M059J (cell line): ENCODE measurements around the gene NEU1. TPM values are rescaled to one million over a fixed set of nuclear protein-coding genes. Genes with fewer than 3 reads are reported as not detected.
"Not testable (repeated sequence)": the region's sequence is repeated elsewhere in the genome, so short reads cannot be mapped to it uniquely, and the experiment has no call there.

Source experiments
- DNase-seq: peaks from one replicate; pipeline ENCODE4 v3.0.0-alpha.2; 2012; ENCODE audit warnings: low read depth
- total RNA-seq: library from RNA; depleted of rRNA; stranded (reverse); fragments of >200 nt; shearing (Covaris generic); gene quantifications from 2 replicates; pipeline ENCODE4 v1.2.3, GENCODE V29; 2014

The NEU1 gene
- total RNA-seq, 1 experiment from 2014 or later, result 218 TPM

- DNase-seq, result no peak
Observed at GRCh38 chr6:31874084-31874670, 11.6 kb upstream of the NEU1 start.

DNA sequence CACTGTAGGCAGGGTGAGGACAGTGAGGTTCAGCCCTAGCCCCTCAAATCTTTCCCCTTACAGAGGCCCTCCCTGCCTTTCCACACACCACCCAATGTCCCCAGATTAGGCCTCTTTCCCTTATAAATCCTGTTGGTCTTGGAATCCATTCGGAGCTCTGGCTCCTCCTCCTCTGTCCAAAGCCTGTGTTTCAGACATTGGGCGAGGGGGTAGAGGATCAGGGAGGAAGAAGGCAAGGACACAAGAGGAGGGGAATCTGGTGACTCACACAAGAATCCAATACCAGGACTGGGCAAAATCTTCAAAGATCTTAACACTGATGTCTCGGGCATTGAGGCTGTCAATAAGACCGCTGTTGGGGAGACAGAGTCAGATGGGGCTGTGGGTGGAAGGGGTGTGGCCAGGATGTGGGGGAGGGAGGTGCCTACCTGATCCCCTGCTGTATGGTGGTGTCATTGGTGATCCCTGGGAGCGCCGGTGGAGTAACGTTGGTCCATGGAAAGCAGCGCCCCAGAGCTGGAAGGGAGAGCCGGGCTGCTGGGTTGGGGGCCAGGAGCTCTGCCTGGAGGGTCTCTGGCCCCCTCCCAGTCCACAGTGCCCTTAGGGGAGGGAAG is 8.5 kb upstream of the NEU1 start:
- peak; percentile 53 for DNase-seq

DNA sequence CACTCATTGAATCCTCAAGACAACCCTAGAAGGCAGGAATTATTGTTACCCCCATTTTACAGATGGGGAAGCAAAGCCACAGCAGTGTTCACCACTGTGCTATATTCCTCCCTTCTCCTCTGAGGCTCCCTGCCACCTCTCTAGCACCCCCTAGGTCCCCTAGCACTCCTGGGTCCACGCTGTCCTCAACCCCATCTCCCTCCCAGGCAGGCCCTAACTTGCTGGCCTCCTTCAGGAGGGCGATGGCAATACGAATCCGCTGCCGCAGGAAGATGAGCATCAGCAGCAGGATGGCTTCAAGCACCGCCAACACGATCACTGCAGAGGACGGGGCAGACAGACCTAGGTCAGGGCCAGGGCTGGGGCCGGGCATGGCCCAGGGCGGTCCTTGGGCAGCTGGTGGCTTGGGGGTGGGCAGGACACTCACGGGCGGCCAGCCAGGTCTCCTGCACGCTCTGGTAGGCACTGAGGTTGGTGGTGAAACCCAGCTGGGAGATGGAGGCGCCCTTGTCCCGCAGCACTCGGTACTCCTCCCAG is 7.8 kb upstream of the NEU1 start:
- no peak for DNase-seq

GRCh38 chr6:31869343-31869742 is 6.7 kb upstream of the NEU1 start:
- DNase-seq, result no peak

GRCh38 chr6:31868658-31868971 is 6.0 kb upstream of the NEU1 start:
- DNase-seq, result not testable (repeated sequence)

- DNase-seq, result no peak
Observed at GRCh38 chr6:31865205-31866118, 2.8 kb upstream of the NEU1 start.

- DNase-seq, result no peak
Observed at GRCh38 chr6:31864818-31865204, 2.2 kb upstream of the NEU1 start.

GRCh38 chr6:31864123-31864562 is 1.5 kb upstream of the NEU1 start:
- DNase-seq, result not testable (repeated sequence)

GRCh38 chr6:31861919-31862343 is 690 bp downstream of the NEU1 start:
- no peak for DNase-seq

DNA sequence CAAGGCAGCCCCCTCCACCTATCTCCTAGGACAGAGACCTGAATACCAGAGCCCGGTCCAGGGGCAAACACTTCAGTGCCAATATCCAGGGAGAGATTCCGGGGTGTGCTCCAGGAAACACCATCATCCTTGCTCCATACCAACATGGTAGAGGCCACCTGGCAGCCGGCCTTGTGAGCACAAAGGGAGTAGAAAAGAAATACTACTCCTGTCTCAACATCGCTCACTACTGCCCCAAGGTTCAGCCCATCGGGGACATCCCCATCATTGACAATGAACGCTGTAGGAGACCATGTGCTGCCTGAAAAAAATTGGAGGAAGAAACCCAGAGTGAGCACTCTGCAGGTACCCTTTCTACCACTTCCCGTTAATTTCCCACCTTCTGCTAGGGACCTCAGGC is 1.5 kb downstream of the NEU1 start:
- DNase-seq, result no peak

DNA sequence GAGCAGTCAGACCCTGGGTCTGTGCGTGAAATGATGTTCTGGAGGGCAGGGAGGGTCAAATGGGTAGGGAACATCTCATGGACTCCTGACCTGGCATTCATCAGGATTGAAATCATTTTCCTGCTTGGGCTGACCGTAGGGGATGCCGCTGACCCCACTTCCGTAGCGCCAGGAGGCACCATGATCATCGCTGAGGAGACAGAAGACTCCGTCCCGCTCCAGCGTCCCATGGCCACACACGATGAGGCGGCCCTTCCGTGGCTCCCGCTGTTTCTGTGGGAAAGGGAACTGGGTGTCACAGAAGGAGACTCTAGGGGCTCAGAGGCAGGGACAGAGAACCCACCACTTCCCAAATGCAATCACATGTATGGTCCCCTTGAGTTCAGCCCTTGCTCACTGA is 2.3 kb downstream of the NEU1 start:
- DNase-seq, result no peak

DNA sequence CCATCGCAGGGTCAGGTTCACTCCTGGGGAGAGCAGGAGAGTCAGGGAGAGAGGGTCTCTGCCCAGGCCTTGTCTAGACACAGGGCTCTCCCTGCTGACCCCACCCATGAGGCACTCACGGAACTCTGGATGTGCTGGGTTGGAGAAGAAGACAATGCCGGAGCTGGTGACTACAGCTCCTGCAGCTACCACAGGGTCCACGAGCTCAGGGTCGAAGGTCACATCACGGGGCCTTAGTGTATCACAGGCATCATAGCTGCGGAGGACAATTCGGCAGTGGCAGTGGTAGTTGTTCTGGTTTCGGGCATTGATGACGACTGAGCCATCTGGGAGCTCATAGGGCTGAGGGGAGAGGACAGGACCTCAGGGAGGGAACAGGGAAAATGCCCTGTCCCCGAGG is 2.7 kb downstream of the NEU1 start:
- DNase-seq, result no peak

DNA sequence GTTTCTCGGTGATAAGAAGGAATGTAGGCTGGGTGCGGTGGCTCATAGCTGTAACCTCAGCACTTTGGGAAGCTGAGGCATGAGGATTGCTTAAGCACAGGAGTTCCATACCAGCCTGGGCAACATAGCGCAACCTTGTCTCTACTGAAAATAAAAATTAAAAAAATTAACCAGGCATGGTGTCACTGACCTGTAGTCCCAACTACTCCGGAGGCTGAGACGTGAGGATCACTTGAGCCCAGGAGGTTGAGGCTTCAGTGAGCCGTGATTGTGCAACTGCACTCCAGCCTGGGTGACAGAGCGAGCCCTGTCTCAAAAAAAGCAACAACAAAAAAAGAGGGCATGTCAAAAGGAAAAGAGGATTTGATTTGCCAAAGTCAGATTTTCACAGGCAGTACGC is 3.9 kb downstream of the NEU1 start:
- DNase-seq, result no peak

GRCh38 chr6:31857774-31858173 is 4.8 kb downstream of the NEU1 start:
- not testable (repeated sequence) for DNase-seq

DNA sequence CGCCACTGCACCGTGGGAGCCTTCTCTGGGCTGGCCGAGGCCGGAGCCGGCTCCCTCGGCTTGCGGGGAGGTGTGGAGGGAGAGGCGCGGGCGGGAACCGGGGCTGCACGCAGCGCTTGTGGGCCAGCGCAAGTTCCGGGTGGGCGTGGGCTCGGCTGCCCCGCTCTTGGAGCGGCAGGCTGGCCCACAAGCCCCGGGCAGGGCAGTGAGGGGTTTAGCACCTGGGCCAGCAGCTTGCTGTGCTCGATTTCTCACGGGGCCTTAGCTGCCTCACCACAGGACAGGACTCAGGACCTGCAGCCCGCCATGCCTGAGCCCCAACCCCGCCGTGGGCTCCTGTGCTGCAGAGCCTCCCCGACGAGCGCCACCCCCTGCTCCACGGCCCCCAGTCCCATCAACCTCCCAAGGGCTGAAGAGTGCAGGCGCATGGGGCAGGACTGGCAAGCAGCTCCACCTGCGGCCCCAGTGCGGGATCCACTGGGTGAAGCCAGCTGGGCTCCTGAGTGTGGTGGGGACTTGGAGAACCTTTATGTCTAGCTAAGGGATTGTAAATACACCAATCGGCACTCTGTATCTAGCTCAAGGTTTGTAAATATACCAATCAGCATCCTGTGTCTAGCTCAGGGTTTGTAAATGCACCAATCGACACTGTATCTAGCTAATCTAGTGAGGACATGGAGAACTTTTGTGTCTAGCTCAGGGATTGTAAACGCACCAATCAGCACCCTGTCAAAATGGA is 10.5 kb downstream of the NEU1 start:
- not testable (repeated sequence) for DNase-seq

GRCh38 chr6:31851485-31851832 is 11.2 kb downstream of the NEU1 start:
- DNase-seq, result no peak

GRCh38 chr6:31850765-31851484 is 11.7 kb downstream of the NEU1 start:
- DNase-seq, result no peak

DNA sequence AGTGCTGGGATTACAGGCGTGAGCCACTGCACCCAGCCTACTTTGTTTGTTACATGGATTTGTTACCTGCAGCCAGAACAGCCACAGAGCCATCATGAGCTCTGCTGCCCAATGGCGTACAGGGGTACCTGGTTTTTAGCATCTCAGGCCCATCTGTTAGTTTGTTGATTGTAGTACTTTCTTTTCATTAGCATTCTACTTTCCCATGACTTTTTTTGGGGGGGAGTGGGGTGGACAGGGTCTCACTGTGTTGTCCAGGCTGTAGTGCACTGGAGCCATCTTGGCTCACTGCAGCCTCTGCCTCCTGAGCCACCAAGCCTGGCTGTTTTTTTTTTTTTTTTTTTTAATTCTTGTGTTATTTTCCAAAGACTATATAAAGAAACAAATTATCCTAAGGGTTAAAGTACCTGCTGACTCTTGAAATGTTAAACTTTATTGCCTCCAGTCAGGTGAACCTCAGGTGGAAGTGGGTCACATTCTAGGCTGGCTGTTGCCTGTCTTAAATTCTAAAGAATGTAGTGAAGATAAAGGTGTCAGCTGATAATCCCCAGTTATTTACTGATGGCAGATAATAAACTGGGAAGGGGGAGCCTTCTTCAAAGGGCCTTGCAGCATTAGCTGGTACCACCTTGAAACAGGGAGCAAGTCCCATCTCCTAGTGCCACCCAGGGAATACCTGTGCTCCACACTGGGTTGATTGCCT is 15.2 kb downstream of the NEU1 start:
- DNase-seq, result no peak

DNA sequence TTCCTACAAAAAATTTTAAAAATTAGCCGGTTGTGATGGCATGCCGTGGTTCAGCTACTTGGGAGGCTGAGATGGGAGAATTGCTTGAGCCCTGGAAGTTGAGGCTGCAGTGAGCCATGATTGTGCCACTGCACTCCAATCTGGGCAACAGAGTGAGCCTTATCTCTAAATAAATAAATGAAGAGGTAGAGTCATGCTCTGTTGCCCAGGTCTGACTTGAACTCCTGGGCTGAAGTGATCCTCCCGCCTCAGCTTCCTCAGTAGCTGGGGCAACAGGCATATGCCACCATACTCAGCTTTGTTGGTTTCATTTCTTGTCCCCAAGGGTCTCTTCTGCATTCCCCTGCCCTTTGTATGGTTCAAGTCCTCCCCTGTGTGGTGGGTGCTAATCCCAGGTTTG is 18.1 kb downstream of the NEU1 start:
- no peak for DNase-seq

DNA sequence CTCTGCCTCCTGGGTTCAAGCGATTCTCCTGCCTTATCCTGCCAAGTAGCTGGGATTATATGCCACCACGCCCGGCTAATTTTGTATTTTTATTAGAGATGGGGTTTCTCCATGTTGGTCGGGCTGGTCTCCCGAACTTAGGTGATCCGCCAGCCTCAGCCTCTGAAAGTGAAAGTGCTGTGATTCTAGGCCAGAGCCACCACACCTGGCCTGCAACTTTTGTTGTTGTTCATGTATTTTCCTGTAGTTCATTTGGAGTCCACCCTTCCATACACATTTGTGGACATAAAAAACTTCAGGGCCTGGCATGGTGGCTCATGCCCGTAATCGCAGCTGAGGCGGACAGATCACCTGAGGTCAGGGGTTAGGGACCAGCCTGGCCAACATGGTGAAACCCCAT is 20.6 kb downstream of the NEU1 start:
- DNase-seq, result peak; percentile 36

- DNase-seq, result not testable (repeated sequence)
Observed at GRCh38 chr6:31839779-31840126, 22.9 kb downstream of the NEU1 start.
